ENCODE measurements around the gene CFAP45. TPM values are rescaled to one million over a fixed set of nuclear protein-coding genes. Genes with fewer than 3 reads are reported as not detected.

CFAP45 gene
- polyA plus RNA-seq, 3 donors, result 0.12 to 1.0 TPM; not detected in 1

DNA sequence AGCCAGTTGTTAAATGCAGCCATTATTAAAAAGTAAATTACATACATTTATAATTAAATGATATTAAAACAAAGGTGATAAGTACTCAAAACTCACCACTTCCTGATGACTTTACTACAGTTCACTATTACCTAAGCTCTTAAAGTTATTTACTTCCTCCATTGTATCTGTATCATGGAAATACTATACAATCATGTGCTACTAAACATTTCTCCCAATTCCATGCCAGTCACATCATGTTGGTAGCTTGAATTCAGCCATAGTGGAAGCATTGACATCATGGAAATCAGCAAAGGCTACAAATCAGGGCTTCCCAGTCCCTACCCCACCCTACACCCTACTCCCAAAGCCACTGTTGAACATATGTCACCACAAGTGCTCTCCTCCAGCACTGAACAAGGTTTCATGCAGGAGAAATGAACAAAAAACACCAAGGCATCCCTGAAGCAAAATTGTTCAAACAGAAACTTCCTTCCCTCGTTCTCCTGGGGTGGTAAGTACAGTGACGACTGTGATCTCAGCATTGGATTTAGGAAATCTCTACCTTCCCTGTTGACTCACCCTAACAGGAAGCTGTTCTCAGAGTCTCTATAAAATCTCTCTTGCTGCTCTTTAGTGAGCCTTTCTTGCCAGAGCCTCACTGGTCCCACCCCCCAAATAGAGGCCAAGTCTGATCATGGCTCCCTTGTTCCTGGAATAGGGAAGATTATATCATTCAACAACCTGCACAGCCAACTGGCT is 50.2 kb downstream of the CFAP45 start:
- Histone ChIP-seq H3K4me2 (replicated peaks; ENCODE audit: extremely low read depth, low read length, poor library complexity, severe bottlenecking) (peak overlapping the region; percentile 53), H3K36me3 (replicated peaks in 1 of 2; ENCODE audit: control insufficient read depth in 1 of 2, insufficient read depth in 2 of 2, low read length in 2 of 2) (no peaks in the 10 kb centered on the region), H3K4me3 (replicated peaks in 1 of 3; ENCODE audit: low read depth in 2 of 3, low read length in 3 of 3) (peak overlapping the region in 1 of 3 experiments; percentile 28), H3K9me3 (replicated peaks in 1 of 2; ENCODE audit: control insufficient read depth in 1 of 2, insufficient read depth in 1 of 2, low read length in 2 of 2) (no peaks in the 10 kb centered on the region), H4K20me1 (ENCODE audit: insufficient read depth, low read length) (no peaks in the 10 kb centered on the region), H3K4me1 (ENCODE audit: control insufficient read depth in 1 of 2, insufficient read depth in 2 of 2, low read length in 2 of 2) (peaks cover 24 to 33% of the 10 kb centered on the region in 2 donors), H3K27ac (ENCODE audit: low read depth in 1 of 2, low read length in 2 of 2) (no peak overlapping the region), H3K27me3 (ENCODE audit: control insufficient read depth in 2 of 2, insufficient read depth in 2 of 2, low read length in 2 of 2) (peaks cover 0 to 14% of the 10 kb centered on the region in 2 donors), H3K9ac (ENCODE audit: insufficient read depth, low read length, poor library complexity, severe bottlenecking) (no peak overlapping the region), H2AFZ (ENCODE audit: insufficient read depth, low read depth, low read length, poor library complexity, severe bottlenecking) (no peak overlapping the region), H3K79me2 (ENCODE audit: insufficient read depth, low read length) (no peaks in the 10 kb centered on the region)
- peak; percentile 44 to 86 (median 70) for DNase-seq
- peak overlapping the region in 4 of 7 donors; percentile 19 to 87 (median 52) for H3K27ac Mint-ChIP-seq
- intact Hi-C loops (cut with micrococcal nuclease), result no loop called here
- peaks cover 29% of the 10 kb centered on the region for H3K4me1 Mint-ChIP-seq
- TF ChIP-seq, protein P1, sequence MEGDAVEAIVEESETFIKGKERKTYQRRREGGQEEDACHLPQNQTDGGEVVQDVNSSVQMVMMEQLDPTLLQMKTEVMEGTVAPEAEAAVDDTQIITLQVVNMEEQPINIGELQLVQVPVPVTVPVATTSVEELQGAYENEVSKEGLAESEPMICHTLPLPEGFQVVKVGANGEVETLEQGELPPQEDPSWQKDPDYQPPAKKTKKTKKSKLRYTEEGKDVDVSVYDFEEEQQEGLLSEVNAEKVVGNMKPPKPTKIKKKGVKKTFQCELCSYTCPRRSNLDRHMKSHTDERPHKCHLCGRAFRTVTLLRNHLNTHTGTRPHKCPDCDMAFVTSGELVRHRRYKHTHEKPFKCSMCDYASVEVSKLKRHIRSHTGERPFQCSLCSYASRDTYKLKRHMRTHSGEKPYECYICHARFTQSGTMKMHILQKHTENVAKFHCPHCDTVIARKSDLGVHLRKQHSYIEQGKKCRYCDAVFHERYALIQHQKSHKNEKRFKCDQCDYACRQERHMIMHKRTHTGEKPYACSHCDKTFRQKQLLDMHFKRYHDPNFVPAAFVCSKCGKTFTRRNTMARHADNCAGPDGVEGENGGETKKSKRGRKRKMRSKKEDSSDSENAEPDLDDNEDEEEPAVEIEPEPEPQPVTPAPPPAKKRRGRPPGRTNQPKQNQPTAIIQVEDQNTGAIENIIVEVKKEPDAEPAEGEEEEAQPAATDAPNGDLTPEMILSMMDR (IDR thresholded peaks at IDR 0.05), result no peak
- peaks cover 4 to 15% (median 7%) of the 10 kb centered on the region in 3 donors for H3K27me3 Mint-ChIP-seq (ENCODE audit: low read depth in 3 of 3)
- no peaks in the 10 kb centered on the region for H3K9me3 Mint-ChIP-seq
- H3K36me3 Mint-ChIP-seq, result no peaks in the 10 kb centered on the region
- no CpG with 5 or more reads among the region's 2 CpGs for WGBS (ENCODE audit: insufficient coverage)
- H3K4me3 Mint-ChIP-seq, result peak overlapping the region in 1 of 2 donors; percentile 53

DNA sequence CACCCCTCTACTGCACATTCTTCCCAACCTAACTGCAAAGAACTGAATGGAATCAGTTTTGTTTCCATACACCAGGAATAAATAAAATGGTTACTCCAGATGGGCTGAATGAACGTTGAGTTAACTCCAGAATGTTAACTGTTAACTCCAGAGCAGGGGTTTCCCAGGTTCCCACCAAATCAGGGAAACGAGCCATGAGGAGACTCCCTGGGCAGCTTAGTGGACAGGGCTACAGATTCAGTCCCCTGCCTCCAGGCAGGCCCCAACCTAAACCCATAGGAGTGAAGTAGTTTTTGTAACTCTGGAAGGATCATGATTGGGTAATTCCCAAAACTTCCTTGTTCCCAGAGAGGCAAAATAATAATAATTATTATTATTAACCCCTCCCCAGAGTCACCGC is 51.6 kb downstream of the CFAP45 start:
- no peak overlapping the region for H3K4me3 ChIP-seq (replicated peaks in 1 of 3; ENCODE audit: low read depth in 2 of 3, low read length in 3 of 3)
- H3K27ac ChIP-seq (ENCODE audit: low read depth in 1 of 2, low read length in 2 of 2), result no peak overlapping the region
- H2AFZ ChIP-seq (ENCODE audit: insufficient read depth, low read depth, low read length, poor library complexity, severe bottlenecking), result no peak overlapping the region
- H3K9ac ChIP-seq (ENCODE audit: insufficient read depth, low read length, poor library complexity, severe bottlenecking), result no peak overlapping the region
- intact Hi-C loops (cut with micrococcal nuclease), result no loop called here
- Mint-ChIP-seq H3K36me3 (no peaks in the 10 kb centered on the region), H3K4me1 (peaks cover 23% of the 10 kb centered on the region), H3K27ac (peak overlapping the region in 1 of 7 donors; percentile 1), H3K4me3 (no peak overlapping the region), H3K27me3 (ENCODE audit: low read depth in 3 of 3) (peaks cover 2 to 11% (median 2%) of the 10 kb centered on the region in 3 donors), H3K9me3 (no peaks in the 10 kb centered on the region)
- H3K9me3 ChIP-seq (replicated peaks in 1 of 2; ENCODE audit: control insufficient read depth in 1 of 2, insufficient read depth in 1 of 2, low read length in 2 of 2), result no peaks in the 10 kb centered on the region
- no peak overlapping the region for H3K4me2 ChIP-seq (replicated peaks; ENCODE audit: extremely low read depth, low read length, poor library complexity, severe bottlenecking)
- H3K27me3 ChIP-seq (ENCODE audit: control insufficient read depth in 2 of 2, insufficient read depth in 2 of 2, low read length in 2 of 2), result peaks cover 0 to 3% of the 10 kb centered on the region in 2 donors
- peaks cover 17 to 21% of the 10 kb centered on the region in 2 donors for H3K4me1 ChIP-seq (ENCODE audit: control insufficient read depth in 1 of 2, insufficient read depth in 2 of 2, low read length in 2 of 2)
- no peaks in the 10 kb centered on the region for H4K20me1 ChIP-seq (ENCODE audit: insufficient read depth, low read length)
- DNase-seq, result no peak
- no peaks in the 10 kb centered on the region for H3K79me2 ChIP-seq (ENCODE audit: insufficient read depth, low read length)
- WGBS (ENCODE audit: insufficient coverage), result 80% methylated on average over 1 of the region's 3 CpGs
- no peaks in the 10 kb centered on the region for H3K36me3 ChIP-seq (replicated peaks in 1 of 2; ENCODE audit: control insufficient read depth in 1 of 2, insufficient read depth in 2 of 2, low read length in 2 of 2)
- TF ChIP-seq, protein P1 (IDR thresholded peaks at IDR 0.05), result no peak

Measured in CD14-positive monocyte (primary cell).